H1 (cell line): ENCODE results near the gene TIFAB. TPM values are rescaled to one million over a fixed set of nuclear protein-coding genes. Genes with fewer than 3 reads are reported as not detected.

ENCODE experiments used
- CTCF ChIA-PET: fragments of 300-600 bp; sonication (Branson Sonifier 250); formaldehyde crosslinking; loops from one replicate; lab custom pipeline; 2021; ENCODE audit not compliant: partially characterized antibody; lab: Charles Lee
- POLR2A ChIA-PET: fragments of 300-600 bp; sonication (Branson Sonifier 250); formaldehyde crosslinking; loops from one replicate; lab custom pipeline; 2021; ENCODE audit warnings: inconsistent platforms; ENCODE audit not compliant: partially characterized antibody; lab: Charles Lee
- DNase-seq, 2 experiments: peaks; one replicate each; pipeline versions ENCODE4 v3.0.0 to v3.0.0-alpha.2; 2010 to 2022; ENCODE audit warnings: low spot score in 2 of 2, low read depth in 1 of 2, mixed read lengths in 1 of 2
- FAIRE-seq: peaks from 2 replicates; lab custom pipeline; 2011; peaks lifted over from hg19 to GRCh38; lab: Jason Lieb, UNC
- H2AFZ ChIP-seq: 2 replicates; pipeline ENCODE4 v1.8.1; 2012; ENCODE audit warnings: low read length, inconsistent platforms
- H2AK5ac ChIP-seq: 2 replicates; pipeline ENCODE4 v1.6.1; 2013; ENCODE audit warnings: low read depth, low read length
- H2BK120ac ChIP-seq: replicated peaks from 2 replicates; pipeline ENCODE3; 2013; ENCODE audit warnings: low read depth, low read length, inconsistent platforms
- H2BK12ac ChIP-seq: 2 replicates; pipeline ENCODE4 v1.6.1; 2013; ENCODE audit warnings: low read depth, low read length
- H2BK15ac ChIP-seq: 2 replicates; pipeline ENCODE4 v1.6.1; 2013; ENCODE audit warnings: low read length
- H2BK20ac ChIP-seq: 2 replicates; pipeline ENCODE4 v1.6.1; 2013; ENCODE audit warnings: low read length
- H2BK5ac ChIP-seq: 2 replicates; pipeline ENCODE4 v1.6.1; 2013; ENCODE audit warnings: low read depth, low read length
- H3K14ac ChIP-seq: 2 replicates; pipeline ENCODE4 v1.6.1; 2013; ENCODE audit warnings: inconsistent platforms; ENCODE audit not compliant: insufficient read length
- H3K18ac ChIP-seq: 2 replicates; pipeline ENCODE4 v1.6.1; 2013; ENCODE audit warnings: low read length; ENCODE audit errors: extremely low read depth
- H3K23ac ChIP-seq: 2 replicates; pipeline ENCODE4 v1.6.1; 2013; ENCODE audit warnings: inconsistent platforms; ENCODE audit not compliant: insufficient read length
- H3K23me2 ChIP-seq: 2 replicates; pipeline ENCODE4 v1.6.1; 2013; ENCODE audit warnings: low read depth, low read length
- H3K27ac ChIP-seq: 2 replicates; pipeline ENCODE4 v1.6.1; 2011; ENCODE audit warnings: low read depth, low read length, inconsistent platforms
- H3K27me3 ChIP-seq, 4 experiments: replicated peaks in 1 of 4; 1 replicate in 1 of 4; 2 replicates in 3 of 4; pipeline versions ENCODE4 v1.6.1 to v1.8.1; 2011 to 2013; ENCODE audit warnings: low read length in 3 of 4, mild to moderate bottlenecking in 3 of 4, inconsistent platforms in 2 of 4, mixed read lengths in 2 of 4, moderate library complexity in 1 of 4; ENCODE audit not compliant: control insufficient read depth in 3 of 4, insufficient read depth in 3 of 4; ENCODE audit errors: extremely low read depth in 1 of 4
- H3K36me3 ChIP-seq, 4 experiments: 2 replicates each; pipeline versions ENCODE4 v1.6.1 to v1.8.1; 2011 to 2013; ENCODE audit warnings: mild to moderate bottlenecking in 4 of 4, low read length in 3 of 4, moderate library complexity in 2 of 4, control low read depth in 1 of 4, inconsistent platforms in 1 of 4; ENCODE audit not compliant: insufficient read depth in 4 of 4, control insufficient read depth in 2 of 4
- H3K4ac ChIP-seq: replicated peaks from 2 replicates; pipeline ENCODE3; 2013; ENCODE audit warnings: low read length, low read depth, mixed read lengths, inconsistent platforms; ENCODE audit not compliant: insufficient read length
- H3K4me1 ChIP-seq, 4 experiments: replicated peaks in 1 of 4; 1 replicate in 1 of 4; 2 replicates in 3 of 4; pipeline versions ENCODE4 v1.6.1 to v1.8.1; 2011 to 2013; ENCODE audit warnings: low read length in 3 of 4, inconsistent platforms in 2 of 4, mixed read lengths in 1 of 4; ENCODE audit not compliant: insufficient read depth in 4 of 4, control insufficient read depth in 3 of 4
- H3K4me2 ChIP-seq, 2 experiments: 2 replicates each; pipeline versions ENCODE4 v1.6.1 to v1.8.1; 2011 to 2013; ENCODE audit warnings: low read depth in 2 of 2, low read length in 2 of 2, control low read depth in 1 of 2, inconsistent platforms in 1 of 2, mild to moderate bottlenecking in 1 of 2; ENCODE audit not compliant: insufficient read depth in 1 of 2
- H3K4me3 ChIP-seq, 4 experiments: fragments of 200-600, 300-600 bp in 1 of 4; sonication (generic), shearing (Covaris generic), sonication (Bioruptor Twin) in 1 of 4; 2 replicates each; pipeline versions ENCODE4 v1.5.1 to v1.8.1; 2011 to 2016; ENCODE audit warnings: low read length in 4 of 4, low read depth in 3 of 4, control low read depth in 2 of 4, inconsistent platforms in 2 of 4, mild to moderate bottlenecking in 2 of 4, mixed read lengths in 1 of 4, moderate library complexity in 1 of 4; ENCODE audit not compliant: insufficient read depth in 2 of 4; ENCODE audit errors: extremely low read depth in 1 of 4
- H3K56ac ChIP-seq: replicated peaks from 2 replicates; pipeline ENCODE3; 2013; ENCODE audit warnings: low read depth, mild to moderate bottlenecking, mixed read lengths, low read length, inconsistent platforms; ENCODE audit not compliant: insufficient read length
- H3K79me1 ChIP-seq: 2 replicates; pipeline ENCODE4 v1.6.1; 2013; ENCODE audit warnings: low read depth, low read length, control low read depth
- H3K79me2 ChIP-seq, 2 experiments: 2 replicates each; pipeline versions ENCODE4 v1.6.1 to v1.8.1; 2012 to 2013; ENCODE audit warnings: low read length in 2 of 2, mild to moderate bottlenecking in 2 of 2, inconsistent platforms in 1 of 2; ENCODE audit not compliant: insufficient read depth in 2 of 2, control insufficient read depth in 1 of 2
- H3K9ac ChIP-seq, 4 experiments: replicated peaks in 1 of 4; 1 replicate in 1 of 4; 2 replicates in 3 of 4; pipeline versions ENCODE4 v1.6.1 to v1.8.1; 2011 to 2013; ENCODE audit warnings: low read depth in 3 of 4, low read length in 3 of 4, control low read depth in 2 of 4, mild to moderate bottlenecking in 2 of 4, moderate library complexity in 2 of 4, inconsistent platforms in 1 of 4; ENCODE audit errors: extremely low read depth in 1 of 4
- H3K9me3 ChIP-seq, 2 experiments: 2 replicates each; pipeline versions ENCODE4 v1.6.1 to v1.8.1; 2012 to 2013; ENCODE audit warnings: mild to moderate bottlenecking in 2 of 2, moderate library complexity in 2 of 2, control low read depth in 1 of 2, inconsistent platforms in 1 of 2, low read depth in 1 of 2, low read length in 1 of 2, mixed read lengths in 1 of 2; ENCODE audit not compliant: insufficient read depth in 2 of 2
- H4K20me1 ChIP-seq, 2 experiments: replicated peaks in 1 of 2; 2 replicates each; pipeline versions ENCODE3 to v1.8.1; 2011 to 2013; ENCODE audit warnings: inconsistent platforms in 2 of 2, low read length in 2 of 2, mild to moderate bottlenecking in 1 of 2; ENCODE audit not compliant: insufficient read depth in 2 of 2, control insufficient read depth in 1 of 2
- H4K5ac ChIP-seq: 2 replicates; pipeline ENCODE4 v1.6.1; 2013; ENCODE audit warnings: low read length, low read depth, mixed read lengths, inconsistent platforms; ENCODE audit not compliant: insufficient read length
- H4K8ac ChIP-seq: 2 replicates; pipeline ENCODE4 v1.8.0; 2013; ENCODE audit warnings: mild to moderate bottlenecking, moderate library complexity, low read length, inconsistent platforms; ENCODE audit not compliant: insufficient read depth; ENCODE audit errors: extremely low read depth
- H4K91ac ChIP-seq: replicated peaks from 2 replicates; pipeline ENCODE3; 2013; ENCODE audit warnings: low read length, mixed read lengths, inconsistent platforms; ENCODE audit not compliant: insufficient read length
- E2F6 ChIP-seq: IDR thresholded peaks from 2 replicates; pipeline ENCODE4 v1.6.1; 2012; ENCODE audit warnings: inconsistent platforms
- HDAC6 ChIP-seq: IDR thresholded peaks from one replicate; pipeline ENCODE4 v1.7.1; 2012; ENCODE audit warnings: low read depth, mild to moderate bottlenecking, inconsistent platforms, low read length, moderate library complexity
- JUN ChIP-seq: IDR thresholded peaks from 2 replicates; pipeline ENCODE4 v1.6.1; 2011; ENCODE audit warnings: low read depth, mild to moderate bottlenecking, improper control_type of control experiment, low read length
- NRF1 ChIP-seq: IDR thresholded peaks from 2 replicates; pipeline ENCODE4 v1.6.1; 2011; ENCODE audit warnings: mild to moderate bottlenecking, low read depth, low read length, improper control_type of control experiment
- SP1 ChIP-seq: IDR thresholded peaks from 2 replicates; pipeline ENCODE4 v1.6.1; 2011; ENCODE audit warnings: low read depth, low read length
- WGBS, 2 experiments: shearing (Covaris generic) in 1 of 2; methylation state at CpG; one replicate each; pipeline versions ENCODE4 v1.1.6 to v1.1.7; 2013 to 2015; ENCODE audit warnings: low lambda C conversion rate in 2 of 2, mixed read lengths in 2 of 2, inconsistent platforms in 1 of 2, low coverage in 1 of 2, missing lambda C conversion rate in 1 of 2; ENCODE audit not compliant: insufficient replicate concordance in 2 of 2, insufficient coverage in 1 of 2, insufficient read length in 1 of 2; ENCODE audit errors: extremely low coverage in 1 of 2, missing lambda C conversion rate in 1 of 2; 5-methylcytosine and 5-hydroxymethylcytosine counted together
- polyA plus RNA-seq, 7 experiments: library from polyadenylated mRNA; depleted of rRNA in 3 of 7; stranded (reverse) in 5 of 7; unstranded in 2 of 7; fragments of >200 nt in 5 of 7; fragments of 200-250 nt in 2 of 7; gene quantifications; 1 replicate in 5 of 7; 2 replicates in 1 of 7; 4 replicates in 1 of 7; pipeline versions ENCODE4 v1.2.1 to v1.2.3, GENCODE V29; 2011 to 2013; ENCODE audit warnings: missing spikeins in 2 of 7, mixed read lengths in 2 of 7
- total RNA-seq: library from RNA; stranded (reverse); fragmentation: NEBNext Ultra II Directional; extraction: Animal tissue kit (Norgen Biotek cat#: 25700); gene quantifications from 2 replicates; pipeline ENCODE4 v1.2.1, GENCODE V29; 2021

TIFAB gene
- total and polyA plus RNA-seq, 2 of the 8 experiments (the other 6 are each of a cell fraction or from before 2014, with no cell fraction given) = not detected

GRCh38 chr5:135423846-135424168 lies 28.3 kb downstream of the TIFAB start:
- no peak overlapping the region for H3K4me3 ChIP-seq
- no peak overlapping the region for H4K91ac ChIP-seq
- no peaks in the 10 kb centered on the region for H3K23me2 ChIP-seq
- ChIA-PET CTCF (interaction anchor here (0.7 to 5.2 kb wide), 7 partner anchors 11 to 98 kb away, joined by 3 to 62 read pairs (median 4); no protein-coding TSS in a partner anchor), POLR2A (interaction anchor here (0.8 kb wide), 1 partner anchor 12 kb away, joined by 3 read pairs; no protein-coding TSS in a partner anchor)
- H2BK120ac ChIP-seq = no peak overlapping the region
- FAIRE-seq (no peak), DNase-seq (no peak)
- no peak overlapping the region for H3K27ac ChIP-seq
- peaks cover 0 to 5% of the 10 kb centered on the region in 2 experiments; a peak in 2 of 4 replicates for H3K9me3 ChIP-seq
- H3K18ac ChIP-seq = no peak overlapping the region
- no peaks in the 10 kb centered on the region for H3K79me1 ChIP-seq
- H3K27me3 ChIP-seq = no peaks in the 10 kb centered on the region
- H2BK12ac ChIP-seq = no peak overlapping the region
- no peaks in the 10 kb centered on the region for H3K79me2 ChIP-seq
- H2BK15ac ChIP-seq = no peak overlapping the region
- no peak overlapping the region for H3K23ac ChIP-seq
- H3K36me3 ChIP-seq = no peaks in the 10 kb centered on the region
- H3K4me1 ChIP-seq = no peaks in the 10 kb centered on the region
- no peak overlapping the region for H4K8ac ChIP-seq
- H4K5ac ChIP-seq = no peak overlapping the region
- 95% methylated on average over 1 of the region's 1 CpG; no CpG with 5 or more reads in 1 of the 2 experiments for WGBS, 2 experiments
- TF ChIP-seq HDAC6 (no peak), NRF1 (no peak), JUN (no peak), E2F6 (no peak), SP1 (no peak)
- no peak overlapping the region for H3K4ac ChIP-seq
- no peak overlapping the region for H2AK5ac ChIP-seq
- no peak overlapping the region for H3K9ac ChIP-seq
- H3K56ac ChIP-seq = no peak overlapping the region
- H3K14ac ChIP-seq = no peak overlapping the region
- H3K4me2 ChIP-seq = no peak overlapping the region
- no peak overlapping the region for H2BK5ac ChIP-seq
- no peak overlapping the region for H2BK20ac ChIP-seq
- H4K20me1 ChIP-seq = no peaks in the 10 kb centered on the region
- no peak overlapping the region for H2AFZ ChIP-seq
